ENCODE data around the gene ABRACL. TPM values are rescaled to one million over a fixed set of nuclear protein-coding genes. Genes with fewer than 3 reads are reported as not detected.

ABRACL gene
- polyA plus RNA-seq, 2 of the 4 experiments (the other 2 are of a cell fraction): 40.3 to 63.3 TPM

- H3K4me2 ChIP-seq: no peak overlapping the region
- 81% methylated on average over 4 of the region's 4 CpGs for WGBS (ENCODE audit: missing lambda C conversion rate)
- TF ChIP-seq SREBF2 (IDR thresholded peaks at IDR 0.05) (no peak), HMGXB4 (CRISPR knock-in tag; IDR thresholded peaks at IDR 0.05; ENCODE audit: borderline replicate concordance) (no peak), ZNF302 (CRISPR knock-in tag; IDR thresholded peaks at IDR 0.05) (no peak)
- no peaks in the 10 kb centered on the region for H3K9me3 ChIP-seq
- ChIA-PET CTCF (no interaction called here), POLR2A (no interaction called here)
- FAIRE-seq (no peak), DNase-seq (ENCODE audit: low read depth in 1 of 2, low spot score in 1 of 2) (no peak), ATAC-seq (no peak)
- no peaks in the 10 kb centered on the region for H3K4me1 ChIP-seq
- no peak overlapping the region for H3K4me3 ChIP-seq
- H3K27ac ChIP-seq: no peak overlapping the region
Measured at GRCh38 chr6:139013185-139013800, 15.3 kb upstream of the ABRACL start.

DNA sequence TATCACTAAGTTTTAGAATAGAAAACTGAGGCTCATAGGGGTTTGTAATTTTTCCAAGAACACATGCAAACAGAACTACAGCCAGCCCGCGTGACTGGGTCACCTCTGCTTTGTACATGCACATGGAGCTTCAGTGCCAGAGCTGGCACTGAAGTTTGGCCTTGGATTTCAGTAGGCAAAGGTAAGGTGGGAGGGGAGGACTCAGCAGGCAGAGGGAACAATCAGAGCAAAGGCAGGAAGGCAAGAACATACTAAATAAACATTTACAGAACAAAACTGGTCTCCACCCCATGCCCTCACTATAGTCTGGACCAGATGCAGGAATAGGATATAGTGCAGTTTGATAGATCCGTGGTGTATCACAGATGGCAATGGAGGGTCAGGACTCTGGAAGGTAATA, 13.6 kb upstream of the ABRACL start:
- POLR2A ChIA-PET: no interaction called here
- TF ChIP-seq ZFP36 (IDR thresholded peaks at IDR 0.05; ENCODE audit: borderline replicate concordance, partially characterized antibody) (no peak), KDM5A (IDR thresholded peaks at IDR 0.05) (no peak)
- no peak for ATAC-seq
- 95% methylated on average over 3 of the region's 3 CpGs for WGBS (ENCODE audit: missing lambda C conversion rate)
- H3K9me3 ChIP-seq: no peaks in the 10 kb centered on the region
- CTCF ChIA-PET: interaction anchor here (1.6 kb wide), 1 partner anchor 26 kb away, joined by 4 read pairs; no protein-coding TSS in a partner anchor
- DNase-seq (ENCODE audit: low read depth in 1 of 2, low spot score in 1 of 2): no peak
- H3K4me1 ChIP-seq: no peaks in the 10 kb centered on the region
- no peak for FAIRE-seq
- H3K4me3 ChIP-seq: no peak overlapping the region
- H3K4me2 ChIP-seq: no peak overlapping the region
- H3K27ac ChIP-seq: no peak overlapping the region

DNA sequence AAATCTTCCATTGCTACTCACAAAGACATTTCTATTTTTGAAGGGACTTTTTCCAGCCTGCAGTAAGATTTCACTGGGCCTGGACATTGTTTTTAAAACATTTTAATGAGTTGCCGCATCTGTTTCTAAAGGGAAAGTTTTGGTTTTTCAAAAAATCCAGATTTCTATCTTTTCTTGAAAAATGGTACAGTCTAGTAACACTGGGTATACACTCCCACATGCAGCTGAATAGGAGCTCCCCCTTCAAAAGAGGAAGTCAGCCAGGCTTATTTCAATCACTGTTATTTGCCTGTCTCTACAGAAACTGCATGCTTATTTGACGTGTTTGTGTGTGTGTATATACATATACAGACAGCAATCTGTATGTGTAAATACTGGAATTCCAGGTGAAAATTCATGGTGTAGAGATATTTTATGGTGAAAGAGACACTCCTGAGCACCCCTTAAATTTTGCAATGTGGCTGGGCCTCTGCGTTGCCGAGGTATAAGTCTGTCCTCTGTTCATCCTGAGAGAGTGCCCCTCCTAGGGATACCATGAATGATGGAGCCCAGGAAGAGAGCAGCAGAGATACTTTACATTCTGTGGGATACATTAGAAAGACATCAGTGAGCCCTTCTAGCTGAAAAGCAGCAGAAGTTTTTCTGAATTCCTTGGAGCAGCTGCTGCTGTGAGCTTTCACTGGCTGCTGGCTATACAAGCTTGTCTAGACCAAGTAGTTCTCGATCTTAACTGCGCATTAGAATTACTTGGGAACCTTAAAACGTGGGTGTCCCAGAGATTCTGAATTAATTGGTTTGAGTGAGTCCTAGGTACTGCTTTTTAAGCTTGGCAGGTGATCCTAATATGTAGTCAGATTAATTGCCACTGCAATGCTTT, 12.0 kb upstream of the ABRACL start:
- DNase-seq (ENCODE audit: low read depth in 1 of 2, low spot score in 1 of 2) (no peak), ATAC-seq (no peak), FAIRE-seq (no peak)
- H3K4me2 ChIP-seq: no peak overlapping the region
- H3K4me1 ChIP-seq: no peaks in the 10 kb centered on the region
- 80% methylated on average over 7 of the region's 7 CpGs for WGBS (ENCODE audit: missing lambda C conversion rate)
- no peaks in the 10 kb centered on the region for H3K9me3 ChIP-seq
- no peak overlapping the region for H3K27ac ChIP-seq
- CTCF ChIA-PET: no interaction called here
- POLR2A ChIA-PET: no interaction called here
- H3K4me3 ChIP-seq: no peak overlapping the region
- TF ChIP-seq FOSL2 (IDR thresholded peaks at IDR 0.05) (no peak), FOSL2 (CRISPR knock-in tag; IDR thresholded peaks at IDR 0.05) (no peak), HOXB13 (CRISPR knock-in tag; IDR thresholded peaks at IDR 0.05; ENCODE audit: low read depth) (no peak), BHLHE40 (IDR thresholded peaks at IDR 0.05; ENCODE audit: low read depth, low read length) (no peak), ATOH8 (CRISPR knock-in tag; IDR thresholded peaks at IDR 0.05; ENCODE audit: low read depth) (no peak), HOXB5 (CRISPR knock-in tag; IDR thresholded peaks at IDR 0.05) (no peak), JUN (IDR thresholded peaks at IDR 0.05) (no peak), RFX5 (IDR thresholded peaks at IDR 0.05) (no peak), NR3C1 (IDR thresholded peaks at IDR 0.05) (no peak)
- TF ChIP-seq, protein P1, sequence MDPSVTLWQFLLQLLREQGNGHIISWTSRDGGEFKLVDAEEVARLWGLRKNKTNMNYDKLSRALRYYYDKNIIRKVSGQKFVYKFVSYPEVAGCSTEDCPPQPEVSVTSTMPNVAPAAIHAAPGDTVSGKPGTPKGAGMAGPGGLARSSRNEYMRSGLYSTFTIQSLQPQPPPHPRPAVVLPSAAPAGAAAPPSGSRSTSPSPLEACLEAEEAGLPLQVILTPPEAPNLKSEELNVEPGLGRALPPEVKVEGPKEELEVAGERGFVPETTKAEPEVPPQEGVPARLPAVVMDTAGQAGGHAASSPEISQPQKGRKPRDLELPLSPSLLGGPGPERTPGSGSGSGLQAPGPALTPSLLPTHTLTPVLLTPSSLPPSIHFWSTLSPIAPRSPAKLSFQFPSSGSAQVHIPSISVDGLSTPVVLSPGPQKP (IDR thresholded peaks at IDR 0.05; ENCODE audit: low read depth, low read length): no peak

Measured in A549 (cell line).